ENCODE data around the gene IFITM1. TPM values are rescaled to one million over a fixed set of nuclear protein-coding genes. Genes with fewer than 3 reads are reported as not detected.
"Not testable (repeated sequence)": the region's sequence is repeated elsewhere in the genome, so short reads cannot be mapped to it uniquely, and the experiment has no call there.

The IFITM1 gene
- total RNA-seq, 1 donor from 2014 or later: 125 TPM

DNA sequence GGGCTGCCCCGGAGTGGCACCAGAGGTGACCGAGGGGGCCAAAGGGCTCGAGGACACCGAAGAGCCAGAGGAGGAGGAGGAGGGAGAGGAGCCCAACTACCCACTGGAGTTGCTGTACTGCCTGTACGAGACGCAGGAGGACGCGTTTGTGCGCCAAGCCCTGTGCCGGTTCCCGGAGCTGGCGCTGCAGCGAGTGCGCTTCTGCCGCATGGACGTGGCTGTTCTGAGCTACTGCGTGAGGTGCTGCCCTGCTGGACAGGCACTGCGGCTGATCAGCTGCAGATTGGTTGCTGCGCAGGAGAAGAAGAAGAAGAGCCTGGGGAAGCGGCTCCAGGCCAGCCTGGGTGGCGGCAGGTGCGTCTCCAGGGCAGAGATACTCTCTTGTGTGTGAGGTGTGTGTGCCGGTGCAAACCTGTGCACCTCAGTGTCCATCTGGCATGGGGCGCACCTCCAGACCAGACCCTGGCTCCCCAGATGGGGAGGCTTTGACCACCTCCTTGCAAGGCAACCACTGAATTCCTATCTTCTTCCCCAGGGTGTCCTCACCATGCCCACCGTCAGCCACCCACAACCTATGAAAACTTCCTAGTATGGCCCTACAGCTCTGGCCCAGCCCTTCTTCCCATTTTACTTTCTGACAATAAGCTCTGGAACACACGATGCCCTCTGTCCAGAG is 32.2 kb upstream of the IFITM1 start:
- DNase-seq (ENCODE audit: missing footprints) (no peak), ATAC-seq (no peak)
- intact Hi-C loops (cut with DNase I): no loop called here

DNA sequence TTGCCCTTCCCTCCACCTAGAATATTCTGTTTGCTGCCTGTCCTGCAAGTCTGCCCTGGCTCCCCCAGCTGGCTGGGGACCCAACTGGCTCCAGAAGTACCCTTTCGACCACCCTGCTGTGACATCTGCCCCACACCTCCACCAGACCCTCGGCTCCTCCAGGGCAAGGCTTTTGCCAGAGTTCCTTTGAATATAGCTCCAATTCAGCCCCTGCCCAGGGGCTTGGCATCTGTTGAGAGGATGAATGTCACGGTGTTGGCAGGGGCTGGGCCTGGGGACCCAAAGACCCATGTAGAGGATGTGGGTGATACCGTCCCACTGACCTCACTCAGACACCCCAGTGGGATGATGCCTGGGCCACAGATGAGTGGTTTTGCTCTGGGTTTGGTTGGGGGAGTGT is 31.7 kb upstream of the IFITM1 start:
- ATAC-seq (no peak), DNase-seq (ENCODE audit: missing footprints) (no peak)
- intact Hi-C loops (cut with DNase I): no loop called here

DNA sequence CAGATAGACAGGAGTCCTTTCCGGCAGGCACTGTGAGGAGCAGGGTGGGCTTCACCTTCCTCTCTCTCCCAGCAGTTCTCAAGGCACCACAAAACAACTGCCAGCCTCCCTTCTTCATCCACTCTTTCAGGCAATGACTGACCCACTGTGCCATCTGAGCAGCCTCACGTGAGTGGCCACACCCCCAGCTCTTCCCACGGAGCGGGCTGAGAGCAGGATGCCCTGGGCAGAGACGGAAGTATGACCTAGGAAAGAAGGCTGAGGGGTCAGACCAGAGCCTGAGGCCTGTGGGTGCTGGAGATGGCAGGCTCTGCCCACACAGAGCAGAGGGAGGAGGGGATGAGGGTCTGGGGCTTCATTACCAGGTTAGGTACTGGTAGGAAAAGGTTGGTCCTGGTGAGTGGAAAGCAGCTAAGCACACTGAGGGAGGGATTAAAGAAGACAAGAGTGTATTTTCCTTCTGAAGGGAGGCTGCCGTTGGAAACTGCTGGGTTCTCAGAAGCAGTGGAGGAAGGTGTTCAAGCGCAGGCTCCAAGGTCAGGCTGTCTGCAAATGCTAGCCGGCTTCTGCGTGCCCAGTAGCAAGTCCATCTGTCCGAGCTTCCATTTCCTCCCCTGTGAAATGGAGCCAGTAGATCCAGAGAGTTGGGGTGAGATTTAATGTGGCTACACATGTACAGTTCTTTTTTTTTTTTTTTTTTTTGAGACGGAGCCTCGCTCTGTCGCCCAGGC is 31.0 kb upstream of the IFITM1 start:
- no peak for ATAC-seq
- intact Hi-C loops (cut with DNase I): no loop called here

DNA sequence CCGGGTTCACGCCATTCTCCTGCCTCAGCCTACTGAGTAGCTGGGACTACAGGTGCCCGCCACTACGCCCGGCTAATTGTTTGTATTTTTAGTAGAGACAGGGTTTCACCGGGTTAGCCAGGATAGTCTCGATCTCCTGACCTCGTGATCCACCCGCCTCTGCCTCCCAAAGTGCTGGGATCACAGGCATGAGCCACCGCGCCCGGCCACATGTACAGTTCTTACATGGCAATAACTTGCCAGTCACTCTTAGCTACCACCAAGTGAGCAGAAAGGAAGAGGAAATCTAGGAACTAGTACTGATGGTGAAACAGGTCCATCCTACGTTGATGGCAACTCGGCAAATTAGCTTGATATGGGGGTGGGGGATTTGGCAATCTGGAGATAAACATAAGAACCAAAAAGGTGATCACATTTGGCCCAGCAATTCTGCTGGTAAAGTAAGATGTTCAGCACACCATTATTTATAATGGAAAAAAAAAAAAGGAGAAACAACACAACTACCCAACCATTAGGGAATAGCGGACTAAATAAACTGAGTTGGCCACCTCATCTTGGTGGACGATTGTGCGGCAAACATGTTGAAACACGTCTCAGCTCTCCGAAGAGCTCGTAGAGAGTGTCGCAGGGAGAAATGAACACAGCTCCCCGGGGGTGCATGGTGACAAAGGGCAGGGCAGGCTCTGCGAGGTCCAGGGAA is 30.3 kb upstream of the IFITM1 start:
- intact Hi-C loops (cut with DNase I): no loop called here
- peak; percentile 20 for DNase-seq (ENCODE audit: missing footprints)

More for the DNA sequence above, 31.0 kb upstream of the IFITM1 start:
- no peak for DNase-seq (ENCODE audit: missing footprints)

DNA sequence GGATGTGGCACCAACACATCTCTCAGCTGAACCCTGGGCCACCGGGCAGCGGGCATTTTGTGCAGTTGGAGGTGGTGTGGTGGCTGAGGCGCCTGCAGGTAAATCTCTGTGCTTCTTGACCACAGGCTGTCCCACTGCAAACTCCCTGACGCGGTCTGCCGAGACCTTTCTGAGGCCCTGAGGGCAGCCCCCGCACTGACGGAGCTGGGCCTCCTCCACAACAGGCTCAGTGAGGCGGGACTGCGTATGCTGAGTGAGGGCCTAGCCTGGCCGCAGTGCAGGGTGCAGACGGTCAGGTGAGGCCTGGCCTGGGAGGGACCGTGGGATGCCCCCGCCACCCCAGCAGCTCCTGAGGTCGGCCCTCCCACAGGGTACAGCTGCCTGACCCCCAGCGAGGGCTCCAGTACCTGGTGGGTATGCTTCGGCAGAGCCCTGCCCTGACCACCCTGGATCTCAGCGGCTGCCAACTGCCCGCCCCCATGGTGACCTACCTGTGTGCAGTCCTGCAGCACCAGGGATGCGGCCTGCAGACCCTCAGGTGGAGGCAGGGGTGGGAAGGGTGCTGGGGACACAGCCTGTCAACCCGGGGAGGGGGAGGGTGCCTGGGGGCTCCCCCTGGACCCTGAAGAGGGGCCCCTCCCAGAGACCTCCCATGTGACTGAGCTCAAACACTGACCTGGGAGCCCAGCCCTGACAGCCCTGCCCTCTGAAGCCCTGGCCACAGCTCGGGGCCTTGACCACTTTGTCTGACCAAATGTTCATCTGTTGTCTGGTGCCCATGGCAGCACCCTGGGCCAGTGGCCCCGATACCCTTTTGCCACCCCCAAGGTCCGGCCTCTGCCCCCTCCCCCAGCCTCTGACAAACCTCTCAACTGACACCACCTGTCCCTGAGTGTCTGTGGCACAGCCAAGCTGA is 29.5 kb upstream of the IFITM1 start:
- DNase-seq (ENCODE audit: missing footprints) (peak; percentile 54), ATAC-seq (no peak)
- intact Hi-C loops (cut with DNase I): no loop called here

More for the DNA sequence above, 30.3 kb upstream of the IFITM1 start:
- no peak for ATAC-seq

DNA sequence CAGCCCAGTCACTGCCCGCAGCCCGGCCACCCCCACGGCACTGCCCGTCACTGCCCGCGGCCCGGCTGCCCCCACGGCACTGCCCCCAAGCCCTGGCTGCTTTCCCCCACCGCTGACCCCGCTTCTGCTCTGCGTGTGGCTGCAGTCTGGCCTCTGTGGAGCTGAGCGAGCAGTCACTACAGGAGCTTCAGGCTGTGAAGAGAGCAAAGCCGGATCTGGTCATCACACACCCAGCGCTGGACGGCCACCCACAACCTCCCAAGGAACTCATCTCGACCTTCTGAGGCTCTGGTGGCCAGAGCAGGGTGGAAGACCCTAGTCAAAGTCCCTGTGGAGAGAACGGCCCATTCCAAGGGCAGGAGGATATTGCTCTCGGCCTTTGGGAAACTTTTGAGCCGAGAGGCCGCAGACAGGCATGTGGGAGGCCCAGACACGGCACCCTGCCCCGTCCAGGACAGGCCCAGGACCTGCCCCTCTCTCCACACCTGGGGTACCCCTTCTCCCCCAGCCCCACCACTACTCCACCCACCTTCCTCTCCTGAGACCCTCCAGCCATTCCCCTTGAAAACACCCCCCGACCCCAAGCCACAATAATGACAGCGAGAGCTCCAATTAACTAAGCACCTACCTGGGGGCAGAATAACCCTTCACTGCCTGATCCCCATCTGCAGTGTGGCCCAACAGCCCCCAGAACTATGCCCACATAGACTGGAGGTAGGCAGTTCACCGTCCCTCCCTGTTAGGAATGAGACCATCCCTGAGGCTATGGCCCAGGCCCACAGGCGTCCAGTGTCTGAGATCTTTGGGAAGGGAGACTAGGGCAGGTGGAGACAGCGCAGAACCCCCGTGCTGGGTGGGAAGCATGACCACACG is 28.6 kb upstream of the IFITM1 start:
- DNase-seq (ENCODE audit: missing footprints): peak; percentile 60
- intact Hi-C loops (cut with DNase I): no loop called here
- ATAC-seq: no peak

DNA sequence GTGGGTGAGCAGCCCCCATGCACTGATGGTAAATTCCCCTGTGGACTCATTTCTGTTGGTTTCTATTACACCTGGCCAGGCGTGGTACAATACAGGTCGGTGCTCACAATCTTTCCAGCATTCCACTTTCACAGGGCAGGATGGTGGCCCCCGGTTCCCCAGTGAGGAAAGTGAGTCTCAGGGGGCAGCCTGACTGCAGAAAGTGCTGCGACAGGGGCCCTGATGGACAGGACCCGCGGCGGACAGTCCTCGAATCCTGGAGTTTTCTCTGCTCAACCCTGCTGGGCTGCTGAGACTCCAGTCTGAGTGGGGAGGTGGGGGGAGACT is 28.0 kb upstream of the IFITM1 start:
- intact Hi-C loops (cut with DNase I): no loop called here
- ATAC-seq: no peak
- DNase-seq (ENCODE audit: missing footprints): no peak

DNA sequence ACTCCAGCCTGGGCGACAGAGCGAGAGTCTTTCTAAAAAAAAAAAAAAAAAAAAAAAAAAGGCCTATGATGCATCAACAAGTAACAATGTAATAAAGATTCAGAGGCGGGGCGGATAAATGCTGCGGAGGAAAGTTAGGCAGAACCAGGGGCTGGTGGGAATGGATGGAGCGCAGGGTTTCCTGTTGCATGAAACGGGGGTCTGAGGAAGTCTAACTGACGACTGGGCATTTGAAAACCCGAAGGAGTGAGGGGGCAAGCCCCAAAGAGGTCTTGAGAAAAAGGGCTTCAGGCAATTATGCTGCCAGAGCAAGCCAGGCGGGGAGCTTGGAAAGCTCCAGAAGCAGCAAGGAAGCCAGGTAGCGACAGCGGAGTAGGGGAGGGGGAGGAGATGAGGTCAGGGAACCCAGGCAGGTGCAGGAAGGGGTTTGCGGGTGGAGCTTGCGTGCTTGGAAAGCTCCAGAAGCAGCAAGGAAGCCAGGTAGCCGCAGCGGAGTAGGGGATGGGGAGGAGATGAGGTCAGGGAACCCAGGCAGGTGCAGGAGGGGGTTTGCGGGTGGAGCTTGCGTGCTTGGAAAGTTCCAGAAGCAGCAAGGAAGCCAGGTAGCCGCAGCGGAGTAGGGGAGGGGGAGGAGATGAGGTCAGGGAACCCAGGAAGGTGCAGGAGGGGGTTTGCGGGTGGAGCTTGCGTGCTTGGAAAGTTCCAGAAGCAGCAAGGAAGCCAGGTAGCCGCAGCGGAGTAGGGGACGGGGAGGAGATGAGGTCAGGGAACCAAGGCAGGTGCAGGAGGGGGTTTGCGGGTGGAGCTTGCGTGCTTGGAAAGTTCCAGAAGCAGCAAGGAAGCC is 26.6 kb upstream of the IFITM1 start:
- DNase-seq (ENCODE audit: missing footprints): peak; percentile 32

DNA sequence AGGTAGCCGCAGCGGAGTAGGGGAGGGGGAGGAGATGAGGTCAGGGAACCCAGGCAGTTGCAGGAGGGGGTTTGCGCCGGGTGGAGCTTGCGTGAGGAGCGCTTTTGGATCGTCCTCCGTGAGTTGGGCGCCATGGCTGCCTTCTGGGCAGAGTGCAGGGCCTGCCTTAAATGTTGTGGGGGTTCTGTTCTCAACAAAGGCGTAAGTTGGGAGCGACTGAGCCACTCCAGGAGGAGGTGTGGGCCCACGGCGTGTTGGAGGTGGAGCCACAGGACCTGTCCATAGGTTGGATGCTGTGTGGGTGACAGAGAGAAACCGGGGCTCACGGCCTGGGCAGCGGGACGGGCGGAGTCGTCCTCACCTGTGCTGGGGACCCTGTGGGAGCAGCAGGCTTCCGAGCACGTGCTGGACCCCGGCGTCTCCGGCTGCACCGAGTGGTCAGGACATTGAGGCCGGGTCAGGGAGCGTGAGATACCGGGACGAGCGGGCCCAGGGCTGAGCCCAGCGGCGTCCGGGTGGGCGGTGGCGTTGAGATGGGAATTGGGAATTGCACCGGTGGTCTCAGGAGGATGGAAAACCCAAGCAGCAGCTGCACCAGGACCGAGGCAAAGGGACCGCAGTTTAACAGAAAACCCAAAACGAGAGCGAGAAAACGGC is 25.9 kb upstream of the IFITM1 start:
- intact Hi-C loops (cut with DNase I): no loop called here
- ATAC-seq: no peak
- peak; percentile 67 for DNase-seq (ENCODE audit: missing footprints)

More for the DNA sequence above, 26.6 kb upstream of the IFITM1 start:
- ATAC-seq; intact Hi-C loops (cut with DNase I): not testable (repeated sequence)

DNA sequence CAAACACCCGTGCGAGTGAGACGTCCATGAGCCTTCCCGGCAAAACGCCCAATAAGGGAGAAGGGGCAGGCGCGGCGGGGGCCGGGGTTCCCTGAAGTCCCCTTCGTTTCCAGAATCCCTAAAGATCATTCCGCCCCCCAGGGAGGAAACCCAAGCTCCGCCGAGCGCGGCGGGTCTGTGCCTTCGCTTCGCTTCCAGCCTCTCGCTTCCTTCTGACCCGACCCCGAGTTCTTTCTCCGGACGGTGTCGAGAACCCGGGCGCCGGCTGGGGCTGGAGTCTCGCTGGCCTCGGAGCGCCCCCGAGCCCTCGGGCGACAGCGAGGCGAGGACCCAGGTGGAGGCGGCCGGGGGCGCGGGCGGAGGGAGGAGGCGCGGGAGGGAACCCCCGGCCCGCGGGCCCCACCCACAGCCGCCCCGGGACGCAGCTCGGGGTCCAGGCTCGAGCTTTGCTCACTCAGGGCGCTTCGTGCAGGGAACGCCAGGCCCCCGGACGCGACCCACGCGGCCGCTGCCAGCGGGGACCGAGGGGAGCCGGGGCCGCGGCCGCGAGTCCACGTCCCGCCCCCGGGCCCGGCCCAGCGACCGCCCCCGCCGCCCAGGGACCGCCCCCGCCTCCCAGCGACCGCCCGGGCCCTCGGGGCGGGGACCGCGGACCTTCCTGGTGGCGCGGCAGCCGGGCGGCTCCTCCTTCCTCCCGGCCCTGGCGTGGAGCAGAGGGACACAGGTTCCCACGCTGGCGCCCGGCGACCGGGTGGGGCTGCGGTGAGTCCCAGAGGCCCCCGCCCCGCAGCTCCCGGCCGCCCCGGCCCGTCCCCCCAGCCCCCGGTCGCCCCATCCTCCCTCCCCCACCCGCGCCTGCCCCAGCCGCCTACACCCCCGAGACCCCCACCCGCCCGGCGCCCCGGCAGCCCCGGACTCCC is 25.1 kb upstream of the IFITM1 start, which contains the start of gene PGGHG:
PGGHG (plus strand) TSS at position 649 of the 920 bp plus-strand sequence. CDS start 691 bp downstream, outside the sequence.
- intact Hi-C loops (cut with DNase I): no loop called here
- ATAC-seq: peak; percentile 83
- DNase-seq (ENCODE audit: missing footprints): peak; percentile 94

DNA sequence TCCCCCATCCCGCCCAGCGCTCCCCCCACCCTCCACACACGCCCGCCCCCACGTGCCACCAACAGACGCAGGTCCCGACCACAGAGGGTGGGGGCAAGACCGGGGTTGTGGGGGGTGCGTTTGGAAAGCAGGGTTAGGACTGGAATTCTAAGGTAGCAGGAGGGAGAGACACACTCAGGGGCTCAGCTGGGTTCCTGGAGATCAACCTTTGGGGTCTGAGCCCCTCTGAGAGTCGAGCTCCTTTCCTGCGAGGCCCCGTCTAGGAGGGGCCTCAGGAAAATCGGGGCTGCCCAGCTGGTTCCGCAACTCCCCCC is 24.5 kb upstream of the IFITM1 start:
- DNase-seq (ENCODE audit: missing footprints) (no peak), ATAC-seq (no peak)
- intact Hi-C loops (cut with DNase I): no loop called here

DNA sequence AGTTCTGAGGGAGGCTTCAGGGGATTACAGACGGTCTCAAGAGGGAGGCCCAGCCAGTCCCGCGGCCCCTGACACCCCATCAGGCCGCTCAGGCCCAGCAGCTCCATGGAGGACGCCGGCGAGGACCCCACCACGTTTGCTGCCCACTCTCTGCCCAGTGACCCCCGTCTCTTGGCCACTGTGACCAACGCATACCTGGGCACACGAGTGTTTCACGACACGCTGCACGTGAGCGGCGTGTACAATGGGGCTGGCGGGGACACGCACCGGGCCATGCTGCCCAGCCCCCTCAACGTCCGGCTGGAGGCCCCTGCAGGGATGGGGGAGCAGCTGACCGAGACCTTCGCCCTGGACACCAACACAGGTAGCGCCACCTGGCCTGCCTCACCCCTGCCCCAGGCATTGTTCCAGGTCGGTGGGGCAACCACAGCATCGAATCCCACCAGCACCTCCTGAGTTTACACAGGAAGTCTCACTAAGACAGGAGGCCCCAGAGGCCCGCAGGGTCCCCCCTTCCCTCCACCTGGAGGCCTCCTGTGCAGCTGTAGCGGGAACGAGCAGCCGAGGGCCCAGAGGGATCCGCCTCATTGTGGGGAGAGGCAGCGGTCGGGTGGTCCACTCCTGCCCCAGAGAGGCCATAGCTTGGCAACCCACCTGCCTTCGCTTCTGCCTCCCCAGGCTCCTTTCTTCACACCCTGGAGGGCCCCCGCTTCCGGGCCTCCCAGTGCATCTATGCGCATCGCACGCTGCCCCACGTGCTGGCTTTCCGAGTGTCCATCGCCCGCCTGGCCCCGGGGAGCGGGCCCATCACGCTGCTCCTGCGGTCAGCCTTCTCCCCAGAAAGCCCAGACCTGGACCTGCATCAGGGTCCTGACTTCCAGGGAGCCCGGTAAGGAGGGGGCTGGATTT is 23.9 kb upstream of the IFITM1 start:
- ATAC-seq (no peak), DNase-seq (ENCODE audit: missing footprints) (peak; percentile 68)
- intact Hi-C loops (cut with DNase I): no loop called here

DNA sequence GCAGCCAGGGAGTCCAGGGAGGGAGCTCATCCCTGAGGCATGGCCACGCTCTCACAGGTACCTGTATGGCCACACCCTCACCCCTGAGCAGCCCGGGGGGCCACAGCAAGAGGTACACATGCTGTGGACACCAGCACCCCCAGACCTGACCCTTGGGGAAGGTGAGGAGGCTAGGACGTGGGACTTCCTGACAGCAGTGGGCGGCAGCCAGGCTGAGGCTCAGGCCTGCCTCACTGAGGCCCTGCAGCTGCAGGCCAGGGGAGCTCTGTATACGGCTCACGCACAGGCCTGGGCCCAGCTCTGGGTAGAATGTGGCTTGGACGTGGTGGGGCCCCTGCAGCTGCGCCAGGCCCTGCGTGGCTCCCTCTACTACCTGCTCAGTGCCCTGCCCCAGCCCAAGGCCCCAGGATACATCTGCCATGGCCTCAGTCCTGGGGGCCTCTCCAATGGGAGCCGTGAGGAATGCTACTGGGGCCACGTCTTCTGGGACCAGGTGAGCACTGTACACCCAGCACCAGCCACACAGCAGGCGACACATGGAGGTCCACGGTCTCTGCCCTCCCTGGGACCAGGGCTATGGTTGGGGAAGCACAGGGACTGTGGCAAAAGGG is 23.1 kb upstream of the IFITM1 start:
- intact Hi-C loops (cut with DNase I): no loop called here
- peak; percentile 60 for DNase-seq (ENCODE audit: missing footprints)
- no peak for ATAC-seq

Data from Right ventricle myocardium inferior (tissue), 1 donor.